SIG-M5 treated with dmso at 0.1 percent for 504 hours (cell line): ENCODE data around the gene SH3BP4.

Experiments
- DNase-seq: peaks from one replicate; lab custom pipeline; 2025; ENCODE audit not compliant: unreplicated experiment; lab: John Stamatoyannopoulos, UW

SH3BP4 gene

GRCh38 chr2:234997389-234997788 is 45.6 kb downstream of the SH3BP4 start:
- DNase-seq, result no peak

DNA sequence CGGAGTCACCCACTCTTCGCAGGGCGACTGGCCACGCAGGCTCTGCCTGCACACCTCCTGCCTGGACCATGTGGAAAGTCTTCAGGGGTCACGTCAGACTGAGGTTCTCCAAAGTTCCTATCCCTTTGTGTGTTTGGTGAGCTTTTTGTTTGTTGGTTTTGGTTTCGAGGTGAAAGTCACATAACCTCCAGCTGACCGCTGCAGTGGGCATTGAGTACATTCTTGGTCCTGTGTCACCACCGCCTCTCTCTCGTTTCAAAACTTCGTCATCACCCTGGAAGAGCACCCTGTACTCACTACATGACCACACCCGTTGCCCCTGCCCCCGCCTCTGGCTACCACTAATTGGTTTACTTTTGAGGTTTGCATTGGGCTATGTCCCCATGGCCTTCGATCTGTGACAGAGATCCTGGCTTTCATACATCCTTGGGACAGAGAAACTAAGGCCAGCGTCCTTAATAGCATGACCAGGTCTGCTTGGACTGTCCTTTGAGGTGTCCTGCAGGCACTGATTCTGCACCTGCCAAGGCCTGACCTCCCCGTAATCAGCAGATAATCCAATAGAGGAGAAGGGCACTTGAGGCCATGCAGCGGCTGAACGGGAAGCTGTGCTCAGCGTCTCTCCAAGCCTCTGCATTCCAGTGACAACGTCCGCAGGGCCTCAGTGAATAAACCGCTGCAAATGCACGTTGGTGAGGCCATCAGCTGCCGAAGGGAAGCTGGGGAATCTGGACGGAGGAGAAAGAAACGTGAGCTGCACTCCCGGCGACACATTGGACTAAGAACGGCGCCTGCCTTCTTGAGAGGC is 46.8 kb downstream of the SH3BP4 start:
- no peak for DNase-seq

DNA sequence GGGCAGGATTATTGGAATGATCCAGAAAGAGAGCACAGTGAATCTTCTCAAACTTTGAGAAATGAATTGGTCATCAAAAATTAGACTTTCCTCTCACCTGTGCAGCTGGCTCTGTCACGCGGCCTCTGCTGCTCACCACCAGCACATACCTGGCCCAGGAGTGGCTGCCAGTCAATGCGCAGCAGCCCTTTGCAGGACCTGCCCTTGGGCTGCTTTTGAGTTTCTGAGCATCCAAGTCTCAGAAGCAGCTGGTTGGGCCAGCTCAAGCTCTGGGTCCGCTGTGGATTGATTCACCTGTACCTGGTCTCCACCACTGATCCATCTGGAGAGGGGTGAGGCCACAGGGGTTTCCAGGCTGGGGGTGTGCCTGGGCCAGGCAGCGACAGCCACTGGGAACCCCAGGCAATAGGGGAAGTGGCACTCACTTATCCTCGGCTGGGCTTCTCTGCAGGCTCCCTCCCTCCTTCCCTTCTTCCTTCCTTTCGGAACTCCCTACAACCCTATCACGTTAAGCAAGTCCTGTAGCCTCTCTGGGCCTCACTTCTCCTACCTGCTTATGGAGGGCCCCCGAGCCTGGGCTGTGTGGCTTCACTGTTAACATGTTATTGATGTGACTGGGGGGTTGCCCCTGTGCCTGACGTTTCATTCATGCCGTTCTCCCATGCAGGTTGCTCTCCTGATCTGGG is 48.1 kb downstream of the SH3BP4 start:
- no peak for DNase-seq

- DNase-seq, result no peak
Observed at GRCh38 chr2:235000426-235001236, 48.8 kb downstream of the SH3BP4 start.

DNA sequence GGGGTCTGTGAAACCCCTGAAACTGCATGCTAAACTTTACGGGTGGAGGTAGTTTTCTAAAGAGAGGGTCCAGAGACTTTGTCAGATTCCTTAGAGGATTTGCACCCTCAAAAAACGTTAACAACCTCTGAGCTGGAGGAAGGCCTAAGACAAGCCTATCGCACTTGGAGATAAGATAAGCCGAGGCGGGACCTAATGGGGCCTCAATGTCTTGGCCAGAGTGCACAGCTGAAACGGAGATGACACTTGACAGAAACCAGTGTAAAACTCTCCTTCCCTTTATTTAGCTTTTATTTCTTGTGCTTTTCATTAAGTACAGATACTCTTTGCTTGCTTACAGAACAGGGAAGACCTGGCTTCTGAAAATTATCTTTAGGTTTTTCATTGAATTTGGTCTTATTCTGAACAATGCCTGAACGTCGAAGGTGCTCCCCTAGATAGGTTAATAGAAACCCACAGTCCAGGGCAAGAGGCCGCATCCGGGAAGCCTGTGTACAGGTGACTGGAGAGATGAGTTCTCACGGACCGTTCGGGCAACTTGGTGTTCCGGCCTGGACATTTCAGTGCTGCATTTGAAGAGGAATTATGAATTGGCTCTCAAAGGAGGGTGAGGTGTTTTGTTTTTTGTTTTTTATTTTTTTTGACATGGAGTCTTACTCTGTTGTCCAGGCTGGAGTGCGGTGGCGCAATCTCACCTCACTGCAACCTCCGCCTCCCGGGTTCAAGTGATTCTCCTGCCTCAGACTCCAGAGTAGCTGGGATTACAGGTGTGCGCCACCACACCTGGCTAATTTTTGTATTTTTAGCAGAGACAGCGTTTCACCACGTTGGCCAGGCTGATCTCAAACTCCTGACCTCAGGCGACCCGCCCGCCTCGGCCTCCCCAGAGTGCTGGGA is 49.7 kb downstream of the SH3BP4 start:
- DNase-seq, result no peak

DNA sequence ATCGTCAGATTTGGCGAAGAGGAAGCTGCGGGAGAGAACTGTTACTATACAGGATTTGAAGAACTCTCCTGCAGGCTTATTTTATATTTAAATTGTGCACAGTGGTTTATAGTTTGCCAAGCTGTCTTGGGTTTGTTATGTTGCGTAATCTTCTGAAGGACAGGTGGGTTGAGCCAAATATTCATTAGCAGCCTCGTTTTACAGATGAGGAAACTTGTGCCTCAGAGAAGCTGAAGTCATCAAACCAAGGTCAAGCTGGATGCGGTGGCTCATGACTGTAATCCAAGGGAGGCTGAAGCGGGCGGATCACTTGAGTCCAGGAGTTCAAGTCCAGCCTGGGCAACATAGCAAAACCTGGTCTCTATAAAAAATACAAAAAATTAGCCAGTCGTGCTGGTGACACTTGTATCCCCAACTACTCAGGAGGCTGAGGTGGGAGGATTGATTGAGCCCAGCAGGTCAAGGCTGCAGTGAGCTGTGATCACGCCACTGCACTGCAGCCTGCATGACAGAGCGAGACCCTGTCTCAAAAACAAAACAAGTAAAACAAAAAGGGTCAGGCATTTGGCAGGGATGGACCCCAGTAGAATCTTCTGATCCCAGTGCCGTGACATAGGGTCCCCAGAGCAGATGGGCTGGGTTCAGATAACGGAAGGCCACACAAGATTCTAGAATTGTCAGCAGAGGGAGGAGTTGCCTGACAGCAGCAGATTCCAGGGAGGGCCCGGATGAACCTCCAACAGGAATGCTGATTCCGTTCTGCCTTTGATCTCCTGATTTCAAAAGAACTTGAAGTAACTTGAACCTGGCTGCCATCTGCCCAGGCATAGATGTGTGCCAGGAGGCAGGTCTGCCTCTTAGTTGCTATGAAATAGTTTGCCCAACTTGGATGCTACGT is 50.6 kb downstream of the SH3BP4 start:
- DNase-seq, result no peak

DNA sequence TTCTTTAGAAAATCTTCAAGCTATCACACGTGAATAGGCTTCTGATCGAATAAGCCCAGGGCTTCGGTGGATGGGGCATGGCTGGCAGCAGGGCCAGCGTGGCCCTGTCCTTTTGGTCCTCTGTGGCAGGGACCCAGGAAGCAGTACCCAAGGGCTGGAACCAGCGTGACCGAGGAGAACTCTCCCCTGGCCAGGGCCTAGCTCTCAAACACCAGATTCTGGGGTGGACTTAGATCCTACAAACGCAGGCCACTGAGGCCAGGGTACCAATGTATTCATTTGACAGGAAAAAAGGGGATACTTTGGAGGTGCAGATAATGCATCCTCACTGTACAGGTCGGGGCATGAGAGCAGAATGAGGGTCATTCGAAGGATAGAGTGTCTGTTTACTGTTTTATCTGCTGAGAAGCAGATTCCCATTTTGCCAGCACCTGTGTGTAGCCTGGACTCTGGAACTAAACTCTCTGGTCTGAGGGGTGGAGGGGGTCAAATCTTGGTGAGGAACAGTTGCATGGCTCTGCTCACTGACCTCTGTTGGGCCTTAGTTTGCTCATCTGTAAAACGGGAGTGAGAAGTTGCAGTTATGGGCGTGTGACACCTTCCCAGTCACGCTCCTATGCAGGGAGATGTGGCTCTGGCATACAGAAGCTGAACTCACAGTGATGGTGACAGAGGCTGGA is 51.4 kb downstream of the SH3BP4 start:
- no peak for DNase-seq

DNA sequence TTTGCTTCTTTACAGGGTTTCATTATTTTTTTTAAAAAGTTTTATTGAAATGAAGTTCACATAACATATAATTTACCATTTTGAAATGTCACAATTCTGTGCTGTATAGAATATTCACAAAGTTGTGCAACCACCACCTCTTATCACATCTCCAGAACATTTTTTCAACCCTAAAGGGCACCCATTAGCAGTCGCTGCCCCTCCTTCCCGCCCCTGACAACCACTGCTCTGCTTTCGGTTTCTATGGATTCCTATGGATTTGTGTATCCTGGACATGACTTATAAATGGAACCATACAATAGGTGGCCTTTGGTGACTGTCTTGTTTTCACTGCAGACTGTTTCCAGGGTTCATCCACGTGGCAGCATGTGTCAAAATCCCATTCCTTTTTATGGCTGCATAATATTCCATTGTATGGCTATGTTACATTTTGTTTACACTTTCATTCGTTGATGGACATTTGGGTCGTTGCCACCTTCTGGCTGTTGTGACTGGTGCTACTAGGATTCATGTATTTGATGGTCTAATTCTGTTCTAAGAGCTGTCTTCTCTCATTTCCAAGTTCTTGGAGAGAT is 52.6 kb downstream of the SH3BP4 start:
- no peak for DNase-seq

DNA sequence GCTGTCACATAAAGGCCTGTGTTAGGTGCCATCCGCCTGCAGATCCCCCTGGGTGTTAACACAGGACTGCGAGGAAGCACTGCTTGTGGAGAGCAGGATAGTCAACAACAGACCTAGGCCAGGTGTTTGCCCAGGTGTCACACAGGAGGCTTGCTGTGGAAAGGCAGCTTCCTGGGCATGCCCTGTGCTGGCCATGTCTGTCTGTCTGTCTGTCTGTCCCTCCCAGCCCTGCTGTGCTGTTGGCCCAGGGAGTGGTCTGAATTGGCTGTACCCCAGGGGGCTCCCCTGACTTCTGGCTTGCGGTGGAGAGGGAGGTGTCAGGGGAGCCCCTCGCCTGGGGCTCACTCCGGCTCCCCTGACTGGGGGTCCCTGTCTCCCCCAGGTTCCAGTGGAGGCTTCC is 53.2 kb downstream of the SH3BP4 start:
- DNase-seq, result no peak

GRCh38 chr2:235005603-235006259 is 53.9 kb downstream of the SH3BP4 start:
- no peak for DNase-seq

GRCh38 chr2:235006461-235006860 is 54.6 kb downstream of the SH3BP4 start:
- DNase-seq, result no peak

GRCh38 chr2:235006986-235007385 is 55.2 kb downstream of the SH3BP4 start:
- DNase-seq, result no peak

DNA sequence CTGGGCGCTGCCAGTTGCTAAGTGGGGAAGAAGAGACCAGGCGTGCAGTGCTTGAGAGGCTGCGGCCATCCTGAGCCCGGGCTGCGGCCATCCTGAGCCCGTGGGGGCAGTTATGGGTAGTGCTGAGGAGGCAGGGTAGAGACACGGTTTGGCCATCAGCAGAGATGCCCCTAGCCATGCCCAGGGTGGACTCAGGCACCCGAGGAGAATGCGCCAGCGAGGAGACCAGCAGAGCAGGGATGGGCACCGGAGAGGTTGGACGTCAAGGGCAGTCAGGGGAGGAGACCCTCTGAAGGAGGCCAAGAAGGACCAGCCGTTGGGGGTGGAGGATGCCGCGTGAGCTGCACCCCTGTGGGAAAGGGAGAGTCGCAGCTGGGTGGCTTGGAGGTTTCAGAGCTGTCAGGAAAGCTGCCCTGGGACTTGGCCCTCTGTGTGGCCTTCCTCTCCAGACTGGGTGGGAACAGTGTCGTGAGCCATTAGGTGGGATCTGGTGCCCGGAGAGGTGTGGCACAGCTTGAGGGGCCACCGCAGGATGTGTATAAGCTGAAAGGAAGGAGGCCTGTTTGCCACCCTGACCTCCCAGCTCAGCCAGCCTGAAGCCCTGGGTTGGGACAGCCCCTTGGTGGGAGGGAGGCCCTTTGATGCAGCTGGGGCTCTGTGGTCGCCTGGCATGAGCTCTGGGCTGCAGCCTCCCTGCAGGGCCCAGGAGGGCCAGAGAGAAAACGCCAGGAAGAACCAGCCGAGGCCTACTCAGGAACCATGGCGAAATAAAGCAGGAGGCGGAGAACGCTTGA is 56.0 kb downstream of the SH3BP4 start:
- no peak for DNase-seq

GRCh38 chr2:235008584-235009044 is 56.8 kb downstream of the SH3BP4 start:
- DNase-seq, result peak; percentile 6

DNA sequence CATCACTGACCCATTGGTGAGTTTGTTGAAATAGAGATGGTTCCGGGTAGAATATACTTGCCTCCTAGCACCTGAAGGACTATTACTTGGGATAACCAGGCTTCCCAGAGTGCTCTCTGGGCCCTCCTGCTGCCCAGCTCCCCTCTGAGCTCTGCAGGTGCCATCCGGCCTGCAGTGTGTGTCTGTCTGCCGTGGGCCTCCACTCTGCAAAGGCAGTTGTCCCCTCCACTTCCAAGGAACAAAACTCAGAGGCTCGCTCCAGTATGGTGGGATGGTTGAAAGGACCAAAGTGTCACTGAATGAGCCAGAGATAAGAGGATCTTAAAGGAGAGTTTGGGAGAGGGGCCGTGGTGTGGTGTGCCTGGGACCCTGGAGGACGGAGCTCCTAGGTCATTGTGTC is 57.3 kb downstream of the SH3BP4 start:
- no peak for DNase-seq

GRCh38 chr2:235010117-235010714 is 58.4 kb downstream of the SH3BP4 start:
- DNase-seq, result no peak

DNA sequence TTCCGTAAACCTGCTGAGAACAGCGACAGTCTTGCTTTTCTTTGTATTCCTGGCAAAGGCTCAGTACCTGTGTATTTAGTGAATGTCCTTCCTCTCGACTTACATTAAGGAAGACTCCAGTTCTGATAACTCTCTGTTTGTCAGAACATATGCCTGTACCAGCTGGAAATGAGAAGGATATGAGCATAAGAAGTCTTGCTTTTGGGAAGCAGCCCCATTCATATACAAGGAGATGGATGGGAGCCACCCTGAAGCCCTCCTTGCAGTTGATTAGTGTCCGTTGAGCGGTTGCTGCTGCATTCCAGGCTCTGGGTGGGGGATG is 59.8 kb downstream of the SH3BP4 start:
- no peak for DNase-seq
